Esophagus muscularis mucosa (tissue), 4 donors: Measurements from ENCODE around the gene ASCL2. TPM values are rescaled to one million over a fixed set of nuclear protein-coding genes. Genes with fewer than 3 reads are reported as not detected.
"Not testable (repeated sequence)": the region's sequence is repeated elsewhere in the genome, so short reads cannot be mapped to it uniquely, and the experiment has no call there.

Experiments
- DNase-seq: peaks from one replicate; pipeline ENCODE4 v3.0.0-alpha.2; 2017; ENCODE audit errors: extremely low spot score
- H3K27ac ChIP-seq, 4 donors: fragments of 200-600 bp; sonication (generic); replicated peaks in 1 of 4; 1 replicate in 3 of 4; 2 replicates in 1 of 4; pipeline ENCODE4 v1.5.1; 2016 to 2019; ENCODE audit warnings: mild to moderate bottlenecking in 1 of 4
- H3K27me3 ChIP-seq, 4 donors: fragments of 200-600 bp; sonication (generic); one replicate each; pipeline versions ENCODE4 v1.5.1 to v1.6.0; 2016 to 2019
- H3K36me3 ChIP-seq, 4 donors: fragments of 200-600 bp; sonication (generic); one replicate each; pipeline ENCODE4 v1.5.1; 2016 to 2019
- H3K4me1 ChIP-seq, 4 donors: fragments of 200-600 bp; sonication (generic); one replicate each; pipeline ENCODE4 v1.5.1; 2016 to 2019
- H3K4me3 ChIP-seq, 4 donors: fragments of 200-600 bp; sonication (generic); 1 replicate in 2 of 4; 2 replicates in 2 of 4; pipeline ENCODE4 v1.5.1; 2016 to 2019; ENCODE audit warnings: mild to moderate bottlenecking in 4 of 4, moderate library complexity in 1 of 4
- H3K9me3 ChIP-seq, 4 donors: fragments of 200-600 bp; sonication (generic); 1 replicate in 3 of 4; 2 replicates in 1 of 4; pipeline ENCODE4 v1.5.1; 2016 to 2019
- CTCF ChIP-seq, 3 experiments: fragments of 200-600 bp in 2 of 3; fragments of 450-650 bp in 1 of 3; sonication (generic) in 2 of 3; IDR thresholded peaks; one replicate each; pipeline ENCODE4 v1.5.1; 2017 to 2019; ENCODE audit warnings: antibody characterized with exemption in 3 of 3, mild to moderate bottlenecking in 2 of 3, moderate library complexity in 1 of 3
- EP300 ChIP-seq: sonication (generic); formaldehyde crosslinking; IDR thresholded peaks from one replicate; pipeline ENCODE4 v1.6.1; 2017; ENCODE audit warnings: antibody characterized with exemption
- POLR2A ChIP-seq: fragments of 450-650 bp; IDR thresholded peaks from one replicate; pipeline ENCODE4 v1.6.1; 2017; ENCODE audit warnings: antibody characterized with exemption, moderate library complexity, mild to moderate bottlenecking, low read depth
- POLR2AphosphoS5 ChIP-seq, 2 donors: sonication (generic); formaldehyde crosslinking; IDR thresholded peaks; one replicate each; pipeline ENCODE4 v1.6.1; 2017; ENCODE audit warnings: antibody characterized with exemption in 2 of 2
- WGBS: methylation state at CpG from one replicate; pipeline ENCODE4 v1.1.5; 2018; 5-methylcytosine and 5-hydroxymethylcytosine counted together
- intact Hi-C: fragments of 100-400 bp; cut with DNase I; formaldehyde crosslinking; loops from one replicate; pipeline ENCODE4 v1.15.1; 2023
- total RNA-seq, 4 donors: library from RNA; depleted of rRNA; stranded (reverse); fragments of >200 nt; gene quantifications; one replicate each; pipeline versions ENCODE4 v1.1.0 to v1.2.1, GENCODE V29; 2016

Gene ASCL2
- total RNA-seq, 4 donors from 2014 or later, result 0.32 to 0.83 (median 0.42) TPM; not detected in 1

GRCh38 chr11:2247496-2247895 is 22.9 kb downstream of the ASCL2 start:
- peaks cover 0 to 10% (median 2%) of the 10 kb centered on the region in 4 donors for H3K9me3 ChIP-seq
- intact Hi-C loops, result no loop called here
- H3K4me1 ChIP-seq, result no peaks in the 10 kb centered on the region
- TF ChIP-seq CTCF (IDR thresholded peaks at IDR 0.05) (no peak), POLR2AphosphoS5 (IDR thresholded peaks at IDR 0.05) (no peak), POLR2A (no peak), EP300 (no peak)
- no peak overlapping the region for H3K4me3 ChIP-seq
- WGBS, result 72% methylated on average over 7 of the region's 7 CpGs
- no peak overlapping the region for H3K27ac ChIP-seq
- no peak for DNase-seq
- H3K27me3 ChIP-seq, result peaks cover 0 to 17% (median 0%) of the 10 kb centered on the region in 4 donors
- no peaks in the 10 kb centered on the region for H3K36me3 ChIP-seq

DNA sequence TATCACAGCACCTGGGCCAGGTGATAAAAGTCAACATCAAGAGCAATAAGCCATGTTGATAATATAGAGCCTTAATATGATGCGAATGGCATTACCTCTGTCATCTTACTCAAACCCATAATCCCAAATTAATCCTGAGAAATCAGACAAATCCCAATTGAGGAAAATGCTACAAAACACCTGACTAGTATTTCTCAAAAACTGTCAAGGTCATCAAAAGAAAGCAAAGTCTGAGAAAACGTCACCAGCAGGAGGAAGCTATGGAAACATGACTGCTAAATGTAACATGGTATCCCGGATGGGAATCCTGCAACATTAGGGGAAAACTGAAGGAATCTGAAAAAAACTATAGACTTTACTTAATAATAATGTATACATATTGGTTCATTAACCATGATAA is 29.6 kb downstream of the ASCL2 start:
- 87% methylated on average over 3 of the region's 3 CpGs for WGBS
- H3K4me1 ChIP-seq, result no peaks in the 10 kb centered on the region
- no peak for TF ChIP-seq CTCF (IDR thresholded peaks at IDR 0.05)
- TF ChIP-seq POLR2A, result no peak
- TF ChIP-seq POLR2AphosphoS5 (IDR thresholded peaks at IDR 0.05), result no peak
- no peak for TF ChIP-seq EP300

GRCh38 chr11:2237457-2238238 is 32.7 kb downstream of the ASCL2 start:
- Histone ChIP-seq H3K9me3 (peaks cover 0 to 7% (median 2%) of the 10 kb centered on the region in 4 donors), H3K27ac (no peak overlapping the region), H3K36me3 (no peaks in the 10 kb centered on the region), H3K4me3 (no peak overlapping the region), H3K4me1 (no peaks in the 10 kb centered on the region), H3K27me3 (peaks cover 0 to 13% (median 0%) of the 10 kb centered on the region in 4 donors)
- intact Hi-C loops, result no loop called here
- peak; percentile 42 for DNase-seq
- no peak for TF ChIP-seq CTCF (IDR thresholded peaks at IDR 0.05)
- TF ChIP-seq POLR2A, result no peak
- TF ChIP-seq EP300, result no peak
- TF ChIP-seq POLR2AphosphoS5 (IDR thresholded peaks at IDR 0.05), result no peak
- WGBS, result 93% methylated on average over 22 of the region's 22 CpGs

More for the DNA sequence above, 29.6 kb downstream of the ASCL2 start:
- Histone ChIP-seq H3K4me3 (no peak overlapping the region), H3K36me3 (no peaks in the 10 kb centered on the region), H3K27me3 (peaks cover 0 to 13% (median 0%) of the 10 kb centered on the region in 4 donors), H3K27ac (no peak overlapping the region), H3K9me3 (peaks cover 0 to 15% (median 3%) of the 10 kb centered on the region in 4 donors)
- DNase-seq, result no peak
- intact Hi-C loops, result no loop called here

DNA sequence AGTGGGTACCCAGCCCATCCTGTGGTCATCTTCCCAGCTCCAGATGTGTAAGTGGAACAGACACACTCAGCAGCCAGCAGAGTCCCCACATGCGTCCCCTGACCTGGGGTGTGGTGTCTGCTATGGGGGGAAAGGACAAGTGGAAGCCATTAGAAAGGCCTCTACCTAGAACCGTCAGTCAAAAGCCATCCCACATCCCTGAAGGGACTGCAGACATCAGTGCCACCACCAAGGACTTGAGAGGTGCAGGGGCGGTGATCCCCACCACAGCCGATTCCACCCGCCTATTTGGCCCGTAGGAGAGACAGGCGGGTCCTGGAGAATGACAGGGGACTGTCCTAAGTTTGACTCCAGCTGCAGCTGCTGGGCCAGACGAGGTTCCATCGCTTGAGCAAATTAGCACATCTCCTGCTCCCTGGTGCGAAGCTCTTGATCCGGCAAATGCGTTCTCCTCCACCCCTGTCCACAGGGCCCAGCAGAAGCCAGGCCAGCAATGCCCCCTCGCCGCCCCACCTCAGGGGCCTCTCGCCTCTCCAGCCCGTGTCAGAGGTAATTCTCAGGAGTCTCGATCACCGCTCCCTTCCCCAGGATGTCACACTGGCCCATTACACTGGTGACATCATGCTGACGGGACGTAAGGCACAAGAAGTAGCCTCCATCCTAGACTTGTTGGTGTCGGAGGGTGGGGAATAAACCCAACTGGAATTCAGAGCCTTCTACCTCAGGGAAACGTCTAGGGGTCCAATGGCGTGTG is 33.8 kb downstream of the ASCL2 start:
- peak; percentile 68 for DNase-seq
- H3K27ac ChIP-seq, H3K4me3 ChIP-seq, intact Hi-C loops, H3K36me3 ChIP-seq, H3K9me3 ChIP-seq, H3K4me1 ChIP-seq: not testable (repeated sequence)
- H3K27me3 ChIP-seq, result peaks cover 0 to 13% (median 0%) of the 10 kb centered on the region in 4 donors
- 90% methylated on average over 22 of the region's 23 CpGs for WGBS
